Lower lobe of right lung (tissue), 2 donors: Measurements from ENCODE around the gene PTN. TPM values are rescaled to one million over a fixed set of nuclear protein-coding genes. Genes with fewer than 3 reads are reported as not detected.

Experiments used
- ATAC-seq, 2 donors: fragments of 200-7000 bp; cut with Tn5 transposase; one replicate each; pipeline ENCODE4 v1.9.1; 2020 to 2022; ENCODE audit warnings: mild to moderate bottlenecking in 2 of 2, moderate library complexity in 2 of 2
- DNase-seq: peaks from one replicate; pipeline ENCODE4 v3.0.0-alpha.2; 2020
- H3K27ac ChIP-seq: fragments of 200-600 bp; one replicate; pipeline ENCODE4 v1.8.0; 2022
- H3K27me3 ChIP-seq: fragments of 200-600 bp; one replicate; pipeline ENCODE4 v1.8.0; 2022; ENCODE audit warnings: low read depth
- H3K36me3 ChIP-seq: fragments of 200-600 bp; one replicate; pipeline ENCODE4 v1.8.0; 2022; ENCODE audit warnings: mild to moderate bottlenecking
- H3K4me1 ChIP-seq: fragments of 200-600 bp; one replicate; pipeline ENCODE4 v1.8.0; 2022
- H3K4me3 ChIP-seq: fragments of 200-600 bp; one replicate; pipeline ENCODE4 v1.8.0; 2022; ENCODE audit warnings: mild to moderate bottlenecking
- H3K9me3 ChIP-seq: fragments of 200-600 bp; one replicate; pipeline ENCODE4 v1.8.0; 2022
- CTCF ChIP-seq: fragments of 200-600 bp; IDR thresholded peaks from one replicate; pipeline ENCODE4 v1.8.0; 2022; ENCODE audit warnings: antibody characterized with exemption, mild to moderate bottlenecking
- intact Hi-C: fragments of 100-400 bp; cut with DNase I; formaldehyde crosslinking; loops from one replicate; pipeline ENCODE4 v1.11.0; 2022
- total RNA-seq: library from RNA; stranded (reverse); fragmentation: NEBNext Ultra II Directional; extraction: Animal tissue kit (Norgen Biotek cat#: 25700); gene quantifications from one replicate; pipeline ENCODE4 v1.2.1, GENCODE V29; 2021
- donor health status: DM: no; HTN: yes; CAD: no; lungs with severe emphysema.

Gene PTN
- total RNA-seq, 1 donor from 2014 or later = 6.3 TPM

DNA sequence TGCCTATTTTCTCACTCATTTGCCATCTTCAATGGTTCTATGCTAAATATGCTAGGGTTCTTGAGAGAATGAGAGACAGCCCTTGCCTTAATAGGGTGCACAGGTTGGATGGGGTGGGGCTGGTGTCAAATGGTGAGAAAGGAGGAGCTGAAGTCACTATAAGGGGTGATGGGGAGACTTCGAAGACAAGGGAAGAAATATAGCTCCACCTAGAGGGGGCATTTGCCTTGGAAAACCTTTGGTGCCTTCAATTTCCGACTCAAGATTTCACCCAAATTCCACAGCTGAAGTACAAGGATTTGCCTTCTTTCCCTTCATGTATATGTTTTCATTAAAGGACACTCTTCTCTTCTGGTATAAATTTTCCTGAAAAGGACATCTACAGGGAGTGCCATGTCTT lies 5.6 kb downstream of the PTN start:
- Histone ChIP-seq H3K36me3 (no peaks in the 10 kb centered on the region), H3K9me3 (no peaks in the 10 kb centered on the region), H3K27me3 (no peaks in the 10 kb centered on the region), H3K27ac (no peak overlapping the region), H3K4me3 (no peak overlapping the region), H3K4me1 (no peaks in the 10 kb centered on the region)
- TF ChIP-seq CTCF = no peak
- no peak for DNase-seq
- no peak for ATAC-seq
- intact Hi-C loops = no loop called here

DNA sequence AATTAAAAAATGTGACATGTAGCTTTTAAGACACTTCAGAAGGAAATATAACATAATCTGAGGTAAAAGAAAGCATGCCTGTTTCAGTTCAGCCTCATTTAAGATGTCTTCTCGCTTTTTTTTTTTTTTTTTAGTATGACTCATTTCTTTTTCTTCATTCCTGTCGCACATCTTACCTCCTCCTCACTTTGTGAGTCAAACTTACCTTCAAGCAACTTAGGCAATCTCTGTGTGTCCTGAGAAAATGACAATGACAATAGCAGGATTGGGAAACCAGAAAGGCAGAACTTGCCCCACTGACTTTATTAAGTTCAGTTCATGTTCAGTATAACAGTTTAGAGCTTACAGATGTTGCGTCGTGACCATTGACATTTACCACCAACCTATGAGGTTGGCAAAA lies 7.7 kb downstream of the PTN start:
- H3K4me3 ChIP-seq = no peak overlapping the region
- no peak for DNase-seq

GRCh38 chr7:137331378-137331777 lies 12.2 kb downstream of the PTN start:
- Histone ChIP-seq H3K27ac (no peak overlapping the region), H3K4me3 (no peak overlapping the region), H3K27me3 (no peaks in the 10 kb centered on the region), H3K4me1 (no peaks in the 10 kb centered on the region), H3K9me3 (no peaks in the 10 kb centered on the region), H3K36me3 (no peaks in the 10 kb centered on the region)
- intact Hi-C loops = no loop called here
- TF ChIP-seq CTCF = no peak
- ATAC-seq = no peak
- DNase-seq = no peak

More for the DNA sequence above, 7.7 kb downstream of the PTN start:
- ATAC-seq = no peak
- no peak for TF ChIP-seq CTCF
- H3K36me3 ChIP-seq = no peaks in the 10 kb centered on the region
- H3K27ac ChIP-seq = no peak overlapping the region
- no peaks in the 10 kb centered on the region for H3K4me1 ChIP-seq
- no peaks in the 10 kb centered on the region for H3K27me3 ChIP-seq
- intact Hi-C loops = no loop called here
- H3K9me3 ChIP-seq = no peaks in the 10 kb centered on the region

GRCh38 chr7:137329411-137329810 lies 14.1 kb downstream of the PTN start:
- intact Hi-C loops = no loop called here
- no peak overlapping the region for H3K27ac ChIP-seq
- H3K4me3 ChIP-seq = no peak overlapping the region
- no peaks in the 10 kb centered on the region for H3K36me3 ChIP-seq
- DNase-seq (no peak), ATAC-seq (no peak)
- no peak for TF ChIP-seq CTCF
- no peaks in the 10 kb centered on the region for H3K27me3 ChIP-seq
- H3K4me1 ChIP-seq = no peaks in the 10 kb centered on the region
- H3K9me3 ChIP-seq = no peaks in the 10 kb centered on the region

- DNase-seq (no peak), ATAC-seq (no peak)
- H3K27me3 ChIP-seq = no peaks in the 10 kb centered on the region
- no peaks in the 10 kb centered on the region for H3K4me1 ChIP-seq
- TF ChIP-seq CTCF = no peak
- intact Hi-C loops = no loop called here
- H3K36me3 ChIP-seq = no peaks in the 10 kb centered on the region
- no peak overlapping the region for H3K4me3 ChIP-seq
- no peaks in the 10 kb centered on the region for H3K9me3 ChIP-seq
- H3K27ac ChIP-seq = no peak overlapping the region
Measured at GRCh38 chr7:137328373-137329120, 15.0 kb downstream of the PTN start.
